ENCODE results near the gene C20orf144. TPM values are rescaled to one million over a fixed set of nuclear protein-coding genes. Genes with fewer than 3 reads are reported as not detected.

C20orf144 gene
- total RNA-seq, 1 donor from 2014 or later = 0.27 TPM

GRCh38 chr20:33660685-33661058 lies 1.5 kb upstream of the C20orf144 start:
- Mint-ChIP-seq H3K27me3 (ENCODE audit: low read depth) (no peaks in the 10 kb centered on the region), H3K4me1 (ENCODE audit: low read depth) (peaks cover 19% of the 10 kb centered on the region), H3K9me3 (no peaks in the 10 kb centered on the region), H3K4me3 (ENCODE audit: low read depth) (no peak overlapping the region), H3K36me3 (ENCODE audit: low read depth) (no peaks in the 10 kb centered on the region), H3K27ac (no peak overlapping the region)
- intact Hi-C loops (cut with micrococcal nuclease) = loop anchor here (10.0 kb wide), 2 partner anchors 106 to 454 kb away; partner anchors contain the start of gene EIF2S2
- DNase-seq (ENCODE audit: low spot score) = no peak

- no peaks in the 10 kb centered on the region for H3K27me3 Mint-ChIP-seq (ENCODE audit: low read depth)
These were observed 1.3 kb downstream of the C20orf144 start for GRCh38 chr20:33663161-33664084.

GRCh38 chr20:33664085-33664761 lies 2.1 kb downstream of the C20orf144 start:
- Mint-ChIP-seq H3K4me3 (ENCODE audit: low read depth) (peak overlapping the region; percentile 85), H3K27me3 (ENCODE audit: low read depth) (no peaks in the 10 kb centered on the region), H3K36me3 (ENCODE audit: low read depth) (peaks cover 5% of the 10 kb centered on the region), H3K27ac (peak overlapping the region; percentile 87), H3K4me1 (ENCODE audit: low read depth) (peaks cover 24% of the 10 kb centered on the region), H3K9me3 (no peaks in the 10 kb centered on the region)
- no peak for DNase-seq (ENCODE audit: low spot score)
- intact Hi-C loops (cut with micrococcal nuclease) = loop anchor here (10.0 kb wide), 2 partner anchors 109 to 451 kb away; partner anchors contain the start of gene EIF2S2

More at GRCh38 chr20:33663161-33664084, 1.3 kb downstream of the C20orf144 start:
- H3K9me3 Mint-ChIP-seq = no peaks in the 10 kb centered on the region
- peak overlapping the region; percentile 85 for H3K4me3 Mint-ChIP-seq (ENCODE audit: low read depth)
- H3K4me1 Mint-ChIP-seq (ENCODE audit: low read depth) = peaks cover 24% of the 10 kb centered on the region
- intact Hi-C loops (cut with micrococcal nuclease) = loop anchor here (10.0 kb wide), 2 partner anchors 109 to 451 kb away; partner anchors contain the start of gene EIF2S2
- peak; percentile 84 for DNase-seq (ENCODE audit: low spot score)
- peaks cover 5% of the 10 kb centered on the region for H3K36me3 Mint-ChIP-seq (ENCODE audit: low read depth)
- peak overlapping the region; percentile 85 for H3K27ac Mint-ChIP-seq

DNA sequence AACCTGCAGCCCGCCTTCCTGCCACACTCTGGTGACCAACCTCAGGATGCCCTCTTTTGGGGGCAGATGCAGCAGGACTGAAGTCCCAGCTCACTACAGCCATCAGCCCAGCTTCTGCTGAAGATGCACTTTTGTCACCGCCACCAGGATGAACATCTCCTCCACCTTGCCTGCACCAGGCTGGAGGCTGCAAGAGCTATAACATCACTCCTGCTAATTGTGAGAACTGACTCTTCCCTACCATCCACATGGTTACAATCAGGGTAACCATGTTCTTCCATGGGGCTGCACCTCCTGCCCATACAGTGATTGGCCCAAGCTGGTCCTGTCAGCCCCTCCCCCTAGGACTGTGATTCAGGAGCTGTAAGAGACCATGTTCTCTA lies 2.6 kb downstream of the C20orf144 start:
- intact Hi-C loops (cut with micrococcal nuclease) = loop anchor here (5.0 to 10.0 kb wide), 4 partner anchors 110 to 450 kb away; partner anchors contain the start of genes CDK5RAP1, EIF2S2 and SNTA1
- no peaks in the 10 kb centered on the region for H3K27me3 Mint-ChIP-seq (ENCODE audit: low read depth)
- no peaks in the 10 kb centered on the region for H3K9me3 Mint-ChIP-seq
- peaks cover 24% of the 10 kb centered on the region for H3K4me1 Mint-ChIP-seq (ENCODE audit: low read depth)
- DNase-seq (ENCODE audit: low spot score) = no peak
- peak overlapping the region; percentile 85 for H3K4me3 Mint-ChIP-seq (ENCODE audit: low read depth)
- peaks cover 6% of the 10 kb centered on the region for H3K36me3 Mint-ChIP-seq (ENCODE audit: low read depth)
- H3K27ac Mint-ChIP-seq = peak overlapping the region; percentile 87

DNA sequence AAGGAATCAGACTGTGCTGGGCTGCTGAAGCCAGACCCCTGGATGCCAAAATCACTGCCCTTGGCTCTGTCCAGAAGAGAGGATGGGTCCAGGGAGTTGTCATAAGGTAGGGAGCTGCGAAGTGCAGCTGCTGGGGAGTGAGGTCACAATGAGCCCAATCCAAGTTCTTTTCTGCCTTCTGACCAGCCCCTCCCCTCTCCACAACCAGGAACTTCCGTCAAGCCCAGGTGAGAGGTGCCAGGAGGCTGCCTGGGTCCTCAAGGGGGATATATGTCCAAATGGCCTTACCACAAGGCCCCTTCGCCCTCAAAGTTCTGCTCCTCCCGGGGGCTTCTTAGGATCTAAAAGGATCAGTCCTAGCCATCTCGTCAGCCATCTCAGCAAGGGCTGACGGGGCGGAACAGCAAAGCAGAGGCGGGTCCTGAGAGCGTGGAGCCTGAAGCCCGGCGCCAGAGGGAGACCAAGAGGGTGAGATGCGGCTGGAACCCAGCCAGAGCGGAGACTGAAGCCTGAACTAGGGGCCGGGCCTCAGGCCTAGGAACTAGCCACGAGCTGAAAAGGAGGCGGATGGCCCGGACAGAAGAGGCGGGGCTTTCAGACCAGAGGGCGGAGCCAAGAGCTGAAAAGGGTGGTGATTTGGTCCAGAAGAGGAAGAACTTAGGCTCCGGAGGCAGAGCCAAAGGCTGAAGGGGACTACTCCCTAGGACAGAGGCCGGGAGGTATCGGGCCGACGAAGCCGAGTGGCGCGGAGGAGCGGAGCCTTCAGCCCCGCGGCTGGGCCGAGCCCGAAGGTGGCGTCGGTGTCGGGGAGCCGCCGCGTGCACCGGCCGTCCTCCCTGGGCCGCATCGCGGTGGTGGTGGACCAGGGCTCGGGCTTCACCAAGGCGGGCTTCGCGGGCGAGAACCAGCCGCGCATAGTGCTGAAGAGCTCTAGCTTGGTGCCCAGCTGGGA lies 4.4 kb downstream of the C20orf144 start, which contains the start of gene ACTL10:
TSS of gene ACTL10 (plus strand) at position 651 of the 952 bp plus-strand sequence. CDS start 555 bp downstream, outside the sequence.
- Mint-ChIP-seq H3K4me3 (ENCODE audit: low read depth) (peak within 1 kb of the TSS; percentile 85), H3K9me3 (no peaks in the 10 kb centered on the region), H3K27ac (peak within 1 kb of the TSS; percentile 85), H3K27me3 (ENCODE audit: low read depth) (no peaks in the 10 kb centered on the region), H3K36me3 (ENCODE audit: low read depth) (peaks cover 11% of the 10 kb centered on the region), H3K4me1 (ENCODE audit: low read depth) (peaks cover 24% of the 10 kb centered on the region)
- intact Hi-C loops (cut with micrococcal nuclease) = loop anchor here (1.0 to 10.0 kb wide), 5 partner anchors 20 to 448 kb away; partner anchors contain the start of genes CDK5RAP1, E2F1, EIF2S2 and SNTA1
- DNase-seq (ENCODE audit: low spot score) = peak; percentile 79

DNA sequence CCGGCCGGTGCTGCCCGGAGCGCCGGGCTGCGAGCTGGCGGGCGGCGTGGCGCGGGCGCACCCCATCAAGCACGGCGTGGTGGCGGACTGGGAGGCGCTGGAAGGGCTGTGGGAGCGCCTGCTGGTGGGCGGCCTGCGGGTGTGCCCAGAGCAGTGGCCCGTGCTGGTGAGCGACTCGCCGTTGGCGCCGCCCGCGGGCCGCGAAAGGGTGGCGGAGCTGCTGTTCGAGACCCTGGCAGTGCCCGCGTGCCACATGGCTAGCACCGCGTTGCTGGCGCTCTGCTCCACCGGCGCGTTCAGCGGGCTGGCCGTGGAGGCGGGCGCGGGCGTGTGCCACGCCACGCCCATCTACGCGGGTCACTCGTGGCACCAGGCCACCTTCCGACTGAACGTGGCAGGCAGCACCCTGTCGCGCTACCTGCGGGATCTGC lies 5.1 kb downstream of the C20orf144 start:
- Mint-ChIP-seq H3K27ac (peak overlapping the region; percentile 67), H3K4me3 (ENCODE audit: low read depth) (peak overlapping the region; percentile 79), H3K9me3 (no peaks in the 10 kb centered on the region), H3K36me3 (ENCODE audit: low read depth) (peaks cover 11% of the 10 kb centered on the region), H3K4me1 (ENCODE audit: low read depth) (peaks cover 27% of the 10 kb centered on the region), H3K27me3 (ENCODE audit: low read depth) (no peaks in the 10 kb centered on the region)
- intact Hi-C loops (cut with micrococcal nuclease) = loop anchor here (5.0 to 10.0 kb wide), 4 partner anchors 112 to 448 kb away; partner anchors contain the start of genes CDK5RAP1, EIF2S2 and SNTA1
- DNase-seq (ENCODE audit: low spot score) = peak; percentile 36

GRCh38 chr20:33667676-33668465 lies 5.7 kb downstream of the C20orf144 start:
- intact Hi-C loops (cut with micrococcal nuclease) = loop anchor here (2.0 to 10.0 kb wide), 5 partner anchors 113 to 447 kb away; partner anchors contain the start of genes CDK5RAP1, EIF2S2 and SNTA1
- no peaks in the 10 kb centered on the region for H3K9me3 Mint-ChIP-seq
- H3K27me3 Mint-ChIP-seq (ENCODE audit: low read depth) = no peaks in the 10 kb centered on the region
- peak overlapping the region; percentile 79 for H3K4me3 Mint-ChIP-seq (ENCODE audit: low read depth)
- peak overlapping the region; percentile 67 for H3K27ac Mint-ChIP-seq
- H3K36me3 Mint-ChIP-seq (ENCODE audit: low read depth) = peaks cover 11% of the 10 kb centered on the region
- peaks cover 26% of the 10 kb centered on the region for H3K4me1 Mint-ChIP-seq (ENCODE audit: low read depth)
- peak; percentile 75 for DNase-seq (ENCODE audit: low spot score)

DNA sequence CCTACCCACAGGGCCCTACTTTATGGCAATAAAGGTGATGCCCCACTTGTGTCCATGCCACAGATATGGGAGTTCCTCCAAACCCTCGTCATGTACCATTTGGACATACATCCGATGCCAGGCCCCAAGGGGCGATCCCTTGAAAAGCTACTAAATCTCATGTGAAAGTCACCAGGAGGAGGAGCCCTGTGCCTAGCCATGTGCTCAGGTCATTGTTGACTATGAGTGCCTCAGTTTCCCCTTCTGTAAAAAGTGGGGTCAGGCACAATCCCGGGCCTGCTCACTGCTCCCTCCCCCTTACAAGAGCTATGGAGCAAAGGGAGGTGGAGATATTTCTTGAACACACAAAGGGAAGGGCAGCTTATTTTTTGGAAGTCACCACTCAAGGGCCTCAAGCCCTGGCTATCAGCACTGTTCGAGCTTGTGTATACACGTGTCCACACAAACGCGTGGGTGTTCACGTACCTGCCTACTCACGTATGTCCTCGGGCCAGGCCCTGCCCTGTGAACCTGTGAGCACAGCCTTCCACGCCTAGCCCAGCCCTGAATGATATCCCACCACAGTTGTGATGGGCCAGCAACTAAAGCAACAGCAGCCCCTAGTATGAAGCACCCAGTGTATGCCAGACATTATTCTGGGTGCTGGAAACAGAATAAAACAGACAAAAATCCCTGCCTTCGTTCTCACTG lies 6.5 kb downstream of the C20orf144 start:
- intact Hi-C loops (cut with micrococcal nuclease) = loop anchor here (2.0 to 10.0 kb wide), 5 partner anchors 114 to 446 kb away; partner anchors contain the start of genes CDK5RAP1, EIF2S2 and SNTA1
- H3K4me1 Mint-ChIP-seq (ENCODE audit: low read depth) = peaks cover 29% of the 10 kb centered on the region
- H3K27ac Mint-ChIP-seq = no peak overlapping the region

DNA sequence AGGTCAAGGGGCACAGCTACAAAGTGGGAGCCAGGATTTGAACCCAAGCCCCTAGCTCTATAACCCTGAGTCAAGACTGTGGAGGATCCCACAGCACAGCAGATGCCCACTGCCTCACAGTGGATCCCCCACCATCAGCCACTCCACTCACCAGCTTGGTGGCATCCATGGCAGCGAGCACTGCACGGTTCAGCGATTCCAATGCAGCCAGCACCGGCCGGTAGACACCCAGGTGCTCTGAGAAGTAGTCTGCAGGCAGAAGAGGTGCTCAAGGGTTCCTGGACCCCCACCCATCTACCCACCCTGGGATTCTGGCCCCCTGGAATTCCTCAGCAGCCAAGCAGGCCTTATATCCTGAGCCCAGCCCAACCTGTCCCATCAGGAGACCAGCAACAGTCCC lies 7.1 kb downstream of the C20orf144 start:
- peaks cover 11% of the 10 kb centered on the region for H3K36me3 Mint-ChIP-seq (ENCODE audit: low read depth)
- H3K27me3 Mint-ChIP-seq (ENCODE audit: low read depth) = no peaks in the 10 kb centered on the region
- intact Hi-C loops (cut with micrococcal nuclease) = loop anchor here (2.0 to 10.0 kb wide), 5 partner anchors 114 to 446 kb away; partner anchors contain the start of genes CDK5RAP1, EIF2S2 and SNTA1
- peaks cover 29% of the 10 kb centered on the region for H3K4me1 Mint-ChIP-seq (ENCODE audit: low read depth)
- no peaks in the 10 kb centered on the region for H3K9me3 Mint-ChIP-seq
- no peak for DNase-seq (ENCODE audit: low spot score)
- H3K27ac Mint-ChIP-seq = no peak overlapping the region
- H3K4me3 Mint-ChIP-seq (ENCODE audit: low read depth) = no peak overlapping the region

More for the DNA sequence above, 6.5 kb downstream of the C20orf144 start:
- Mint-ChIP-seq H3K27me3 (ENCODE audit: low read depth) (no peaks in the 10 kb centered on the region), H3K4me3 (ENCODE audit: low read depth) (peak overlapping the region; percentile 79), H3K9me3 (no peaks in the 10 kb centered on the region), H3K36me3 (ENCODE audit: low read depth) (peaks cover 11% of the 10 kb centered on the region)
- no peak for DNase-seq (ENCODE audit: low spot score)

- no peak overlapping the region for H3K27ac Mint-ChIP-seq
- no peak overlapping the region for H3K4me3 Mint-ChIP-seq (ENCODE audit: low read depth)
- peaks cover 24% of the 10 kb centered on the region for H3K4me1 Mint-ChIP-seq (ENCODE audit: low read depth)
- H3K27me3 Mint-ChIP-seq (ENCODE audit: low read depth) = no peaks in the 10 kb centered on the region
- intact Hi-C loops (cut with micrococcal nuclease) = loop anchor here (2.0 to 10.0 kb wide), 5 partner anchors 115 to 445 kb away; partner anchors contain the start of genes CDK5RAP1, EIF2S2 and SNTA1
- H3K9me3 Mint-ChIP-seq = no peaks in the 10 kb centered on the region
- peaks cover 12% of the 10 kb centered on the region for H3K36me3 Mint-ChIP-seq (ENCODE audit: low read depth)
- no peak for DNase-seq (ENCODE audit: low spot score)
These were observed 7.9 kb downstream of the C20orf144 start for GRCh38 chr20:33669873-33670640.

Measured in activated T-helper 2 cell treated with anti-CD3 and anti-CD28 coated beads, Interferon-gamma antibody, Interleukin-2, Interleukin-4, amounts not matched to agents 10 μg/mL and 5 μg/mL and 100 μg/mL, durations not matched to agents 14 hours and 24 hours and 36 hours (primary cell).